Keratinocyte (primary cell): Measurements from ENCODE around the gene RARRES1. TPM values are rescaled to one million over a fixed set of nuclear protein-coding genes. Genes with fewer than 3 reads are reported as not detected.

Experiments used
- DNase-seq: peaks from one replicate; pipeline ENCODE4 v3.0.0-alpha.2; 2011; ENCODE audit warnings: low read depth, missing footprints, low spot score
- FAIRE-seq: peaks from 2 replicates; lab custom pipeline; 2011; peaks lifted over from hg19 to GRCh38; lab: Jason Lieb, UNC
- H2AFZ ChIP-seq: 2 replicates; pipeline ENCODE4 v1.6.0; 2012; ENCODE audit warnings: low read length, control low read depth, inconsistent platforms; ENCODE audit not compliant: control insufficient read depth
- H3K27ac ChIP-seq: 2 replicates; pipeline ENCODE4 v1.5.1; 2011; ENCODE audit warnings: low read length; ENCODE audit not compliant: control insufficient read depth, insufficient read depth
- H3K27me3 ChIP-seq: 3 replicates; pipeline ENCODE4 v1.6.0; 2011; ENCODE audit warnings: low read length; ENCODE audit not compliant: control insufficient read depth, insufficient read depth; ENCODE audit errors: extremely low read depth
- H3K36me3 ChIP-seq, 2 experiments: 2 replicates in 1 of 2; 3 replicates in 1 of 2; pipeline ENCODE4 v1.5.1; 2011; ENCODE audit warnings: low read length in 2 of 2, mild to moderate bottlenecking in 1 of 2; ENCODE audit not compliant: control insufficient read depth in 2 of 2, insufficient read depth in 2 of 2; ENCODE audit errors: extremely low read depth in 1 of 2
- H3K4me1 ChIP-seq: 3 replicates; pipeline ENCODE4 v1.5.1; 2011; ENCODE audit warnings: low read length; ENCODE audit not compliant: control insufficient read depth, insufficient read depth; ENCODE audit errors: extremely low read depth
- H3K4me2 ChIP-seq: 3 replicates; pipeline ENCODE4 v1.6.0; 2011; ENCODE audit warnings: low read depth, low read length; ENCODE audit not compliant: control insufficient read depth, insufficient read depth; ENCODE audit errors: extremely low read depth
- H3K4me3 ChIP-seq, 3 experiments: fragments of 200-600 bp in 1 of 3; sonication (generic) in 1 of 3; 2 replicates in 2 of 3; 3 replicates in 1 of 3; pipeline ENCODE4 v1.5.1; 2011 to 2016; ENCODE audit warnings: low read length in 3 of 3, mild to moderate bottlenecking in 3 of 3, control low read depth in 2 of 3, inconsistent platforms in 1 of 3, low read depth in 1 of 3, mixed read lengths in 1 of 3, mixed run types in 1 of 3, moderate library complexity in 1 of 3; ENCODE audit not compliant: control insufficient read depth in 2 of 3, insufficient read depth in 2 of 3; ENCODE audit errors: extremely low read depth in 1 of 3
- H3K79me2 ChIP-seq: 2 replicates; pipeline ENCODE4 v1.6.0; 2012; ENCODE audit warnings: low read length; ENCODE audit not compliant: control insufficient read depth, insufficient read depth
- H3K9ac ChIP-seq: 3 replicates; pipeline ENCODE4 v1.6.0; 2011; ENCODE audit warnings: low read length; ENCODE audit not compliant: control insufficient read depth, insufficient read depth; ENCODE audit errors: extremely low read depth
- H3K9me1 ChIP-seq: 3 replicates; pipeline ENCODE4 v1.6.0; 2011; ENCODE audit warnings: low read length; ENCODE audit not compliant: control insufficient read depth, insufficient read depth; ENCODE audit errors: extremely low read depth
- H3K9me3 ChIP-seq: 2 replicates; pipeline ENCODE4 v1.5.1; 2012; ENCODE audit warnings: low read depth, low read length; ENCODE audit not compliant: control insufficient read depth
- H4K20me1 ChIP-seq: 3 replicates; pipeline ENCODE4 v1.6.0; 2011; ENCODE audit warnings: low read length; ENCODE audit not compliant: control insufficient read depth, insufficient read depth; ENCODE audit errors: extremely low read depth
- CTCF ChIP-seq, 3 experiments: IDR thresholded peaks in 1 of 3; conservative IDR thresholded peaks in 1 of 3; optimal IDR thresholded peaks in 1 of 3; 2 replicates in 2 of 3; 3 replicates in 1 of 3; pipeline versions ENCODE3 to v1.5.1; 2011; ENCODE audit warnings: low read length in 3 of 3, mild to moderate bottlenecking in 3 of 3, moderate library complexity in 2 of 3, control low read depth in 1 of 3, inconsistent platforms in 1 of 3; ENCODE audit not compliant: insufficient read depth in 2 of 3; ENCODE audit errors: extremely low read depth in 1 of 3
- EZH2 ChIP-seq: IDR thresholded peaks from one replicate; pipeline ENCODE4 v1.6.1; 2012; ENCODE audit warnings: inconsistent platforms, mild to moderate bottlenecking, low read length, moderate library complexity
- dilution Hi-C: fragments of 300-500 bp; cut with MboI; formaldehyde crosslinking; loops from one replicate; pipeline ENCODE4 v1.7.0; 2020; ENCODE audit warnings: low sequenced_read_pairs; ENCODE audit not compliant: extremely low pct_ligation_motif_present
- polyA plus RNA-seq, 5 experiments: library from polyadenylated mRNA; depleted of rRNA in 3 of 5; stranded (reverse) in 3 of 5; stranded (forward) in 1 of 5; unstranded in 1 of 5; fragments of >200 nt; gene quantifications; 1 replicate in 1 of 5; 2 replicates in 3 of 5; 3 replicates in 1 of 5; pipeline versions ENCODE4 v1.2.1 to v1.2.3, GENCODE V29; 2011 to 2012; ENCODE audit warnings: missing spikeins in 2 of 5, low read depth in 1 of 5, low replicate concordance in 1 of 5

RARRES1 gene
- polyA plus RNA-seq, 1 donor (not counting 4 experiments of a cell fraction or from before 2014, with no cell fraction given) = not detected

- dilution Hi-C loops = no loop called here
- Histone ChIP-seq H3K27me3 (no peaks in the 10 kb centered on the region), H3K4me3 (no peak overlapping the region), H2AFZ (no peak overlapping the region), H3K4me1 (no peaks in the 10 kb centered on the region), H4K20me1 (no peaks in the 10 kb centered on the region), H3K36me3 (no peaks in the 10 kb centered on the region), H3K9ac (no peak overlapping the region), H3K9me3 (no peaks in the 10 kb centered on the region), H3K79me2 (no peaks in the 10 kb centered on the region), H3K4me2 (no peak overlapping the region), H3K27ac (no peak overlapping the region), H3K9me1 (no peaks in the 10 kb centered on the region)
- DNase-seq = no peak
- no peak for FAIRE-seq
- TF ChIP-seq EZH2 (no peak), CTCF (optimal IDR thresholded peaks at IDR 0.05 in 1 of 3, IDR thresholded peaks at IDR 0.05 in 1 of 3, conservative IDR thresholded peaks at IDR 0.05 in 1 of 3; ENCODE audit: extremely low read depth in 1 of 3, insufficient read depth in 2 of 3, low read length in 3 of 3) (no peak)
Measured at GRCh38 chr3:158739661-158740060, 7.4 kb upstream of the RARRES1 start.

GRCh38 chr3:158739078-158739477, 6.8 kb upstream of the RARRES1 start:
- no peak for TF ChIP-seq EZH2
- no peak for TF ChIP-seq CTCF (optimal IDR thresholded peaks at IDR 0.05 in 1 of 3, IDR thresholded peaks at IDR 0.05 in 1 of 3, conservative IDR thresholded peaks at IDR 0.05 in 1 of 3; ENCODE audit: extremely low read depth in 1 of 3, insufficient read depth in 2 of 3, low read length in 3 of 3)
- no peak for DNase-seq
- no peaks in the 10 kb centered on the region for H3K9me1 ChIP-seq
- H3K9ac ChIP-seq = no peak overlapping the region
- no peak overlapping the region for H3K27ac ChIP-seq
- H4K20me1 ChIP-seq = no peaks in the 10 kb centered on the region
- H3K79me2 ChIP-seq = no peaks in the 10 kb centered on the region
- no peaks in the 10 kb centered on the region for H3K9me3 ChIP-seq
- H3K4me1 ChIP-seq = no peaks in the 10 kb centered on the region
- dilution Hi-C loops = no loop called here
- H3K4me2 ChIP-seq = no peak overlapping the region
- no peak overlapping the region for H3K4me3 ChIP-seq
- no peaks in the 10 kb centered on the region for H3K27me3 ChIP-seq
- no peak overlapping the region for H2AFZ ChIP-seq
- no peaks in the 10 kb centered on the region for H3K36me3 ChIP-seq
- no peak for FAIRE-seq
